GM23248 (cell line): ENCODE data around the gene PAFAH2. TPM values are rescaled to one million over a fixed set of nuclear protein-coding genes. Genes with fewer than 3 reads are reported as not detected.
"Not testable (repeated sequence)": the region's sequence is repeated elsewhere in the genome, so short reads cannot be mapped to it uniquely, and the experiment has no call there.

Source experiments
- DNase-seq: peaks from one replicate; pipeline ENCODE4 v3.0.0-alpha.2; 2015
- H2AFZ ChIP-seq: fragments of 200-600 bp; sonication (generic); 2 replicates; pipeline ENCODE4 v1.6.1; 2016; ENCODE audit warnings: antibody characterized with exemption
- H3F3A ChIP-seq: fragments of 200-600 bp; sonication (generic); 2 replicates; pipeline ENCODE4 v1.6.1; 2016; ENCODE audit warnings: mild to moderate bottlenecking, antibody characterized with exemption, mixed run types; ENCODE audit not compliant: insufficient read depth
- H3K27ac ChIP-seq: fragments of 200-600 bp; sonication (generic); 2 replicates; pipeline ENCODE4 v1.5.1; 2016; ENCODE audit warnings: mild to moderate bottlenecking
- H3K27me3 ChIP-seq: fragments of 200-600 bp; sonication (generic); replicated peaks from 2 replicates; pipeline ENCODE4 v1.6.1; 2016; ENCODE audit warnings: mild to moderate bottlenecking; ENCODE audit not compliant: insufficient read depth
- H3K36me3 ChIP-seq: fragments of 200-600 bp; sonication (generic); 2 replicates; pipeline ENCODE4 v1.6.1; 2016; ENCODE audit warnings: low read depth, mild to moderate bottlenecking
- H3K4me1 ChIP-seq: fragments of 200-600 bp; sonication (generic); 2 replicates; pipeline ENCODE4 v1.6.1; 2016; ENCODE audit warnings: mild to moderate bottlenecking; ENCODE audit not compliant: insufficient read depth
- H3K4me2 ChIP-seq: fragments of 200-600 bp; sonication (generic); one replicate; pipeline ENCODE4 v1.6.1; 2016; ENCODE audit warnings: mild to moderate bottlenecking; ENCODE audit not compliant: unreplicated experiment
- H3K4me3 ChIP-seq: fragments of 200-600 bp; sonication (generic); 2 replicates; pipeline ENCODE4 v1.5.1; 2016; ENCODE audit warnings: mild to moderate bottlenecking
- H3K79me2 ChIP-seq: fragments of 200-600 bp; sonication (generic); 2 replicates; pipeline ENCODE4 v1.6.1; 2016; ENCODE audit warnings: mild to moderate bottlenecking; ENCODE audit not compliant: insufficient read depth
- H3K9ac ChIP-seq: fragments of 200-600 bp; sonication (generic); 2 replicates; pipeline ENCODE4 v1.6.1; 2016; ENCODE audit warnings: mild to moderate bottlenecking
- H3K9me2 ChIP-seq: fragments of 200-600 bp; sonication (generic); 2 replicates; pipeline ENCODE4 v1.6.1; 2016; ENCODE audit warnings: mixed run types, mild to moderate bottlenecking, moderate library complexity; ENCODE audit not compliant: insufficient read depth
- H3K9me3 ChIP-seq: fragments of 200-600 bp; sonication (generic); one replicate; pipeline ENCODE4 v1.6.1; 2017; ENCODE audit warnings: low read depth
- H4K20me1 ChIP-seq: fragments of 200-600 bp; sonication (generic); 2 replicates; pipeline ENCODE4 v1.6.0; 2016; ENCODE audit not compliant: insufficient read depth
- EZH2 ChIP-seq: fragments of 200-600 bp; sonication (generic); IDR thresholded peaks from 2 replicates; pipeline ENCODE4 v1.6.1; 2018; ENCODE audit warnings: antibody characterized with exemption, mild to moderate bottlenecking; ENCODE audit not compliant: insufficient read depth, poor library complexity, severe bottlenecking
- EZH2phosphoT487 ChIP-seq: fragments of 200-600 bp; sonication (generic); IDR thresholded peaks from 2 replicates; pipeline ENCODE4 v1.6.1; 2018; ENCODE audit warnings: antibody characterized with exemption, moderate library complexity, mild to moderate bottlenecking, low read depth; ENCODE audit not compliant: insufficient read depth
- WGBS, 2 experiments: methylation state at CpG; one replicate each; pipeline ENCODE4 v1.1.6; 2015 to 2017; ENCODE audit warnings: low lambda C conversion rate in 2 of 2, low coverage in 1 of 2; ENCODE audit errors: missing lambda C conversion rate in 2 of 2; 5-methylcytosine and 5-hydroxymethylcytosine counted together
- in situ Hi-C: fragments of 300-500 bp; cut with MboI; formaldehyde crosslinking; loops from 2 replicates; pipeline ENCODE4 v1.15.0; 2020
- polyA plus RNA-seq: library from polyadenylated mRNA; unstranded; fragments of >200 nt; fragmentation: Nextera tagmentation; extraction: Ambion mirVana; gene quantifications from 2 replicates; pipeline ENCODE4 v1.2.1, GENCODE V29; 2016
- total RNA-seq: library from RNA; depleted of rRNA; stranded (reverse); fragments of >200 nt; shearing (Covaris generic); gene quantifications from 2 replicates; pipeline ENCODE4 v1.2.3, GENCODE V29; 2014

PAFAH2 gene
- total and polyA plus RNA-seq, 2 experiments from 2014 or later, result 9.5 to 10.7 TPM

DNA sequence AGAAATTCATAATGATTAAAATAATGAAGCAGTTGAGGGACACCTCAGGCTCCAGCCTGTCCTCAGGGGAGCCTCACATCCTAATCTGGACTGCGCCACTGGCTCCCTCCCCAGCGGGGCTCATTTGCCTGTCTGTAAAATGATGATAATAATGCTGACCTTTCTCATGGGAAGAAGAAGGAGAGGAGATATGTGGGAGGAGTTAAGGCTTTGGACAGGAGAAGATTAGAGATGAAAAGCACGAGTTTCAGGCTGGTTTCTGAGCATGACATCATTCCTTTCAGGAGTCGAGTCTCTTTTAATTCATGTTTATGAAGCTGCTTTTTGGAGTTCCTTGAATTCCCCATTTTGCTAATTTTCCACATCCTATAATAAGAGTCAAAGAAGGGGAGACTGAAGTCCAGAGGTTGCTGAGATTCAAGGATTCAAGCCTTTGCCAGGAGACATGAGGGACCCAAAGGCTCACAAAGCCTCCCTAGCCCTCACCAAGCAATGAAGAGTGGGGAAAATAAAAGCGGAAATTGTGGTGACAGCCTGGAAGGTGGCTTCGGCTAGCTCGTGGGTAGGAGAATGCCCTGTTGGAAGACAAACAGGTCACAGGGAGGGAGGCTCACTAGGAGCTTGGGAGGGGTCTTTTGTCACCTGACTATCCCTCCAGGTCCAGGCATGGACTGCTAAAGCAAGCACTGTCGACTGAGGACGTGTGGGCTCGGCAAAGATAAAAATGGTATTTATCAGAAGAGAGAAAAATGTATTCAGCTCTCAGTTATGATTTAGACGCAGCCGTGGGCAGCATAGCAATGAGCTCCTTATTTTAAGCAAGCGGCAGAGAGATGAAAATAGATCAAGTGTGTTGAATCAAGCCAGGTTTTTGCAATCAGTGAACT, 64.1 kb downstream of the PAFAH2 start:
- no peaks in the 10 kb centered on the region for H3F3A ChIP-seq
- 71 to 74% methylated on average over 13 of the region's 13 CpGs for WGBS, 2 experiments
- TF ChIP-seq EZH2 (no peak), EZH2phosphoT487 (no peak)
- H3K4me2 ChIP-seq, result no peak overlapping the region
- no peak overlapping the region for H3K4me3 ChIP-seq
- H3K27ac ChIP-seq, result no peak overlapping the region
- no peaks in the 10 kb centered on the region for H4K20me1 ChIP-seq
- H3K36me3 ChIP-seq, result no peaks in the 10 kb centered on the region
- H3K4me1 ChIP-seq, result no peaks in the 10 kb centered on the region
- in situ Hi-C loops, result no loop called here
- 0 out of 2 replicates have a peak, but pooled peaks cover 3% of the 10 kb centered on the region for H3K27me3 ChIP-seq
- DNase-seq, result no peak
- H3K9ac ChIP-seq, result no peak overlapping the region
- no peak overlapping the region for H2AFZ ChIP-seq
- H3K9me3 ChIP-seq, result no peaks in the 10 kb centered on the region
- no peaks in the 10 kb centered on the region for H3K79me2 ChIP-seq
- H3K9me2 ChIP-seq, result no peaks in the 10 kb centered on the region

DNA sequence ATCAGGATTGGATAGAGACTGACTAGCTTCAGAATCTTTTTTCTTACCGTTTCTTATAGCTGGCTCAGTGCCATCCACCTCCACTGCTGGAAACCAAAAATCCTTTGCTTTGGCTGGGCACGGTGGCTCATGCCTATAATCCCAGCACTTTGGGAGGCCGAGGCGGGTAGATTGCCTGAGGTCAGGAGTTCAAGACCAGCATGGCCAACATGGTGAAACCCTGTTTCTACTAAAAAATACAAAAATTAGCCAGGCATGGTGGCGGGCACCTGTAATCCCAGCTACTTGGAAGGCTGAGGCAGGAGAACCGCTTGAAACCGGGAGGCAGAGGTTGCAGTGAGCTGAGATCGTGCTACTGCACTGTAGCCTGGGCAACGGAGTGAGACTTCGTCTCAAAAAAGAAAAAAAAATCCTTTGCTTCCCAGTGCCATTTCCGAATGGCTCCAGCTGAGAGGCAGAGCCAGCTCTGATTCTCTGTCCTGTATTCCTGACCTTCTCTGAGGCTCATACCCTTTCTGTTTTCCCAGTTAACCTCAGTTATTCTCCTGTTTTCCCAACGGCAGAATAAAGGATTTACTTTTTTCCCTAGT, 65.0 kb downstream of the PAFAH2 start:
- H3K36me3 ChIP-seq, H3K4me1 ChIP-seq, H3F3A ChIP-seq, H3K27me3 ChIP-seq, H3K9me2 ChIP-seq, in situ Hi-C loops, H3K27ac ChIP-seq, H3K4me2 ChIP-seq, H2AFZ ChIP-seq, H3K9me3 ChIP-seq, DNase-seq, H3K79me2 ChIP-seq, H3K4me3 ChIP-seq, H3K9ac ChIP-seq, H4K20me1 ChIP-seq: not testable (repeated sequence)
- 51 to 52% methylated on average over 12 of the region's 12 CpGs for WGBS, 2 experiments

DNA sequence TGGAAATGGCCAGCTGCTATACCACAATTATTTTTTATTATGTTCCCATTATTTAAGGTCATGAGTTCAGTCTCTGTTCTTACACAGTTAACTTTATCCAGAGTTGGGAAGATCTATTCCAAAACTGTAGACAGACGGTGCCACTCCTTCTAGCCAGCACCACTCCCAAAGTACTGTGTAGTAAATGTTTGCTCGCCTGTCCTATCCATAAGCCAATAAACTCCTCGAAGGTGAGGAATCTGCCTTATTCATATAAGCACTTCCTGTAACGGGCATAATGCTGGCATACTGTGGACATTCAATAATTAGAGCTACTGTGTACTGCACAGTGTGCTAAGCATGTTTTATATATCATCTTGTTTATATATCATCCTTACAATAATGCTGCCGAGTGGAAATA, 65.5 kb downstream of the PAFAH2 start:
- H3K4me3 ChIP-seq, result no peak overlapping the region
- no peak for TF ChIP-seq EZH2phosphoT487
- TF ChIP-seq EZH2, result no peak
- in situ Hi-C loops, result no loop called here
- WGBS, 2 experiments, result 58 to 62% methylated on average over 5 of the region's 5 CpGs
- DNase-seq, result no peak
- no peak overlapping the region for H2AFZ ChIP-seq
- no peak overlapping the region for H3K9ac ChIP-seq
- H3K27me3 ChIP-seq, result 0 out of 2 replicates have a peak, but pooled peaks cover 3% of the 10 kb centered on the region
- no peaks in the 10 kb centered on the region for H3F3A ChIP-seq
- no peaks in the 10 kb centered on the region for H3K4me1 ChIP-seq
- no peaks in the 10 kb centered on the region for H3K36me3 ChIP-seq
- H3K9me2 ChIP-seq, result no peaks in the 10 kb centered on the region
- H3K79me2 ChIP-seq, result no peaks in the 10 kb centered on the region
- H3K9me3 ChIP-seq, result no peaks in the 10 kb centered on the region
- H3K27ac ChIP-seq, result no peak overlapping the region
- no peak overlapping the region for H3K4me2 ChIP-seq
- H4K20me1 ChIP-seq, result no peaks in the 10 kb centered on the region

DNA sequence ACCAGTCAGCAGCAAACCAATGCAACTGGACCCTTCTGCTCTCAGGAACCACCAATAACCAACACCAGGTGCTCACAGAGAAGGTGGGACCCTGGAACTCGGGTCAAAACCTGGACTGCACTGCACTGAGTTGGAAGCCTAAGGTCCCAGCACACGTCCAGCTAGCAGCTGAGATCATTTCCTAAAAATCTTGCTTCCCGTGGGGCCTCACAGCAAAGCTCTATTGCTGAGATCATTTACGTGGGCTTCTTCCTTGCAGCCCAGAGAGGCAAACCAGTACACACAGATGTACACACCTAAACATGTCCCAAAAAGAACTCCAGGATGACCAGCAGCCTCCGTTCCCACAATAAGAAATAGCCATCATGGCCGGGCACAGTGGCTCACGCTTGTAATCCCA, 68.8 kb downstream of the PAFAH2 start:
- H3K4me1 ChIP-seq, result no peaks in the 10 kb centered on the region
- no peak for DNase-seq
- H3K27me3 ChIP-seq, result 0 out of 2 replicates have a peak, but pooled peaks cover 3% of the 10 kb centered on the region
- 65 to 75% methylated on average over 7 of the region's 7 CpGs for WGBS, 2 experiments
- no peak overlapping the region for H3K9ac ChIP-seq
- TF ChIP-seq EZH2, result no peak
- TF ChIP-seq EZH2phosphoT487, result no peak
- H3K79me2 ChIP-seq, result no peaks in the 10 kb centered on the region
- H2AFZ ChIP-seq, result no peak overlapping the region
- in situ Hi-C loops, result no loop called here
- no peaks in the 10 kb centered on the region for H3K36me3 ChIP-seq
- H3K4me3 ChIP-seq, result no peak overlapping the region
- no peak overlapping the region for H3K27ac ChIP-seq
- H3F3A ChIP-seq, result no peaks in the 10 kb centered on the region
- H3K4me2 ChIP-seq, result no peak overlapping the region
- no peaks in the 10 kb centered on the region for H3K9me3 ChIP-seq
- H4K20me1 ChIP-seq, result no peaks in the 10 kb centered on the region
- no peaks in the 10 kb centered on the region for H3K9me2 ChIP-seq
